Measurements from ENCODE around the gene PER2. TPM values are rescaled to one million over a fixed set of nuclear protein-coding genes. Genes with fewer than 3 reads are reported as not detected.

Gene PER2
- total and polyA plus RNA-seq, 2 donors (not counting 1 experiment from before 2014, with no cell fraction given): 3.2 to 12.6 TPM

GRCh38 chr2:238244151-238244550, 44.3 kb downstream of the PER2 start:
- DNase-seq (no peak), ATAC-seq (ENCODE audit: low read depth) (no peak)
- no peak overlapping the region for H3K4me2 ChIP-seq (replicated peaks; ENCODE audit: low read depth, low read length, poor library complexity, severe bottlenecking)
- H3K27ac ChIP-seq (ENCODE audit: low read length in 2 of 2): no peak overlapping the region
- peaks cover 1 to 3% of the 10 kb centered on the region in 2 experiments for H3K36me3 ChIP-seq (replicated peaks in 1 of 2; ENCODE audit: control extremely low read depth in 1 of 2, control insufficient read depth in 1 of 2, extremely low read depth in 1 of 2, insufficient read depth in 2 of 2, low read length in 1 of 2)
- ChIA-PET CTCF (interaction anchor here (1.0 kb wide), 1 partner anchor 12 kb away, joined by 4 read pairs; no protein-coding TSS in a partner anchor), POLR2A (no interaction called here)
- H4K20me1 ChIP-seq (ENCODE audit: control insufficient read depth, insufficient read depth, low read length, poor library complexity, severe bottlenecking): no peaks in the 10 kb centered on the region
- Mint-ChIP-seq H3K4me1 (peaks cover 8% of the 10 kb centered on the region), H3K27ac (no peak overlapping the region), H3K9me3 (ENCODE audit: insufficient read depth) (no peaks in the 10 kb centered on the region), H3K4me3 (no peak overlapping the region), H3K27me3 (no peaks in the 10 kb centered on the region)
- H3K9ac ChIP-seq (ENCODE audit: low read length): no peak overlapping the region
- H3K4me1 ChIP-seq (ENCODE audit: control insufficient read depth in 2 of 2, insufficient read depth in 2 of 2, low read length in 2 of 2): peaks cover 10% of the 10 kb centered on the region in 2 donors
- peaks cover 0 to 8% (median 1%) of the 10 kb centered on the region in 4 experiments for H3K27me3 ChIP-seq (replicated peaks in 1 of 4; ENCODE audit: control extremely low read depth in 1 of 4, control insufficient read depth in 3 of 4, insufficient read depth in 4 of 4, low read length in 3 of 4)
- H2AFZ ChIP-seq (ENCODE audit: insufficient read depth, low read depth, low read length, poor library complexity, severe bottlenecking): no peak overlapping the region
- no CpG with 5 or more reads among the region's 5 CpGs for WGBS (ENCODE audit: insufficient coverage)
- H3K9me3 ChIP-seq (ENCODE audit: control extremely low read depth in 1 of 3, control insufficient read depth in 2 of 3, insufficient read depth in 1 of 3, low read length in 2 of 3): peaks cover 0 to 7% (median 0%) of the 10 kb centered on the region in 3 donors
- TF ChIP-seq EZH2 (IDR thresholded peaks at IDR 0.05; ENCODE audit: borderline replicate concordance, insufficient read depth, low read depth, low read length, poor library complexity, severe bottlenecking) (no peak), CTCF (IDR thresholded peaks at IDR 0.05) (no peak)
- H3K79me2 ChIP-seq (ENCODE audit: control insufficient read depth, insufficient read depth, low read length): no peaks in the 10 kb centered on the region
- intact Hi-C loops (cut with micrococcal nuclease): no loop called here
- no peak overlapping the region for H3K4me3 ChIP-seq (ENCODE audit: control extremely low read depth in 1 of 5, extremely low read depth in 1 of 5, insufficient read depth in 1 of 5, low read depth in 2 of 5, low read length in 4 of 5)

- H3K4me2 ChIP-seq (replicated peaks; ENCODE audit: low read depth, low read length, poor library complexity, severe bottlenecking): no peak overlapping the region
- H2AFZ ChIP-seq (ENCODE audit: insufficient read depth, low read depth, low read length, poor library complexity, severe bottlenecking): no peak overlapping the region
- intact Hi-C loops (cut with micrococcal nuclease): no loop called here
- H3K4me1 ChIP-seq (ENCODE audit: control insufficient read depth in 2 of 2, insufficient read depth in 2 of 2, low read length in 2 of 2): peaks cover 14 to 15% of the 10 kb centered on the region in 2 donors
- TF ChIP-seq CTCF (IDR thresholded peaks at IDR 0.05) (no peak), EZH2 (IDR thresholded peaks at IDR 0.05; ENCODE audit: borderline replicate concordance, insufficient read depth, low read depth, low read length, poor library complexity, severe bottlenecking) (no peak)
- Mint-ChIP-seq H3K9me3 (ENCODE audit: insufficient read depth) (no peaks in the 10 kb centered on the region), H3K27ac (no peak overlapping the region), H3K4me3 (no peak overlapping the region), H3K4me1 (peaks cover 8% of the 10 kb centered on the region), H3K27me3 (no peaks in the 10 kb centered on the region)
- no peak overlapping the region for H3K4me3 ChIP-seq (ENCODE audit: control extremely low read depth in 1 of 5, extremely low read depth in 1 of 5, insufficient read depth in 1 of 5, low read depth in 2 of 5, low read length in 4 of 5)
- peaks cover 3% of the 10 kb centered on the region for H4K20me1 ChIP-seq (ENCODE audit: control insufficient read depth, insufficient read depth, low read length, poor library complexity, severe bottlenecking)
- H3K36me3 ChIP-seq (replicated peaks in 1 of 2; ENCODE audit: control extremely low read depth in 1 of 2, control insufficient read depth in 1 of 2, extremely low read depth in 1 of 2, insufficient read depth in 2 of 2, low read length in 1 of 2): peaks cover 0 to 3% of the 10 kb centered on the region in 2 experiments
- ChIA-PET CTCF (interaction anchor here (1.1 kb wide), 1 partner anchor 20 kb away, joined by 6 read pairs; no protein-coding TSS in a partner anchor), POLR2A (no interaction called here)
- H3K9ac ChIP-seq (ENCODE audit: low read length): no peak overlapping the region
- H3K9me3 ChIP-seq (ENCODE audit: control extremely low read depth in 1 of 3, control insufficient read depth in 2 of 3, insufficient read depth in 1 of 3, low read length in 2 of 3): peaks cover 0 to 11% (median 0%) of the 10 kb centered on the region in 3 donors
- no peak for DNase-seq
- H3K79me2 ChIP-seq (ENCODE audit: control insufficient read depth, insufficient read depth, low read length): no peaks in the 10 kb centered on the region
- H3K27ac ChIP-seq (ENCODE audit: low read length in 2 of 2): no peak overlapping the region
- 96% methylated on average over 8 of the region's 10 CpGs for WGBS (ENCODE audit: insufficient coverage)
- H3K27me3 ChIP-seq (replicated peaks in 1 of 4; ENCODE audit: control extremely low read depth in 1 of 4, control insufficient read depth in 3 of 4, insufficient read depth in 4 of 4, low read length in 3 of 4): peaks cover 0 to 13% (median 3%) of the 10 kb centered on the region in 4 experiments
- no peak for ATAC-seq (ENCODE audit: low read depth)
Measured at GRCh38 chr2:238243496-238244076, 44.8 kb downstream of the PER2 start.

All from B cell (primary cell).